ENCODE data around the gene TAF1D. TPM values are rescaled to one million over a fixed set of nuclear protein-coding genes. Genes with fewer than 3 reads are reported as not detected.

Gene TAF1D
- total RNA-seq, 1 donor from 2014 or later = 316 TPM

DNA sequence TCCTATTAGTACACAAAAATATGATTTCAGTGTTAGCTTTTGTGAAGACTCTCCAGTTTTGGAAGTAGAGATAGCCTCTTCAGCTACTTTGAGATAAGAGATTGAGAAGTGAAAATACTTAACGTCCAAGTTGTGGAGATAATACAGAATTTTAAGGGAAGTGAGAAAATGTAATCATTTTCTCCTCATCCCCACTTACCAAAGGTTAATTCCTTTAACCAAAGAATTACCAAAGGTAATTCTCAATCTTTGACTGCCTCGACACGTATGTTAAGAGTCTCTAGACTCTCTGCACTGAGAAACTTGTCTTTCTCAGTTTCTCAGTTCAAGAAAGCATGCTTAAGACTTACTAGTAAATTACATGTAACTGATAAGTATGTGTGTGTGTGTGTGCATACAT lies 15.5 kb upstream of the TAF1D start:
- Histone ChIP-seq H3K27me3 (no peaks in the 10 kb centered on the region), H3K79me2 (ENCODE audit: low read depth) (no peaks in the 10 kb centered on the region), H3K9me3 (ENCODE audit: low read depth) (no peaks in the 10 kb centered on the region), H3K4me3 (no peak overlapping the region), H4K20me1 (ENCODE audit: low read depth) (no peaks in the 10 kb centered on the region), H3K27ac (no peak overlapping the region), H3F3A (ENCODE audit: low read depth) (no peaks in the 10 kb centered on the region), H3K9ac (no peak overlapping the region), H3K4me1 (no peaks in the 10 kb centered on the region), H3K36me3 (peaks cover 9% of the 10 kb centered on the region), H2AFZ (replicated peaks) (no peak overlapping the region), H3K4me2 (no peak overlapping the region)
- Mint-ChIP-seq H3K36me3 (peaks cover 19% of the 10 kb centered on the region), H3K27me3 (ENCODE audit: insufficient read depth, low read depth) (no peaks in the 10 kb centered on the region), H3K9me3 (no peaks in the 10 kb centered on the region), H3K4me1 (no peaks in the 10 kb centered on the region), H3K4me3 (no peak overlapping the region), H3K27ac (no peak overlapping the region)
- DNase-seq (ENCODE audit: low spot score) = no peak
- TF ChIP-seq EZH2phosphoT487 (IDR thresholded peaks at IDR 0.05) = no peak
- TF ChIP-seq, protein P1, sequence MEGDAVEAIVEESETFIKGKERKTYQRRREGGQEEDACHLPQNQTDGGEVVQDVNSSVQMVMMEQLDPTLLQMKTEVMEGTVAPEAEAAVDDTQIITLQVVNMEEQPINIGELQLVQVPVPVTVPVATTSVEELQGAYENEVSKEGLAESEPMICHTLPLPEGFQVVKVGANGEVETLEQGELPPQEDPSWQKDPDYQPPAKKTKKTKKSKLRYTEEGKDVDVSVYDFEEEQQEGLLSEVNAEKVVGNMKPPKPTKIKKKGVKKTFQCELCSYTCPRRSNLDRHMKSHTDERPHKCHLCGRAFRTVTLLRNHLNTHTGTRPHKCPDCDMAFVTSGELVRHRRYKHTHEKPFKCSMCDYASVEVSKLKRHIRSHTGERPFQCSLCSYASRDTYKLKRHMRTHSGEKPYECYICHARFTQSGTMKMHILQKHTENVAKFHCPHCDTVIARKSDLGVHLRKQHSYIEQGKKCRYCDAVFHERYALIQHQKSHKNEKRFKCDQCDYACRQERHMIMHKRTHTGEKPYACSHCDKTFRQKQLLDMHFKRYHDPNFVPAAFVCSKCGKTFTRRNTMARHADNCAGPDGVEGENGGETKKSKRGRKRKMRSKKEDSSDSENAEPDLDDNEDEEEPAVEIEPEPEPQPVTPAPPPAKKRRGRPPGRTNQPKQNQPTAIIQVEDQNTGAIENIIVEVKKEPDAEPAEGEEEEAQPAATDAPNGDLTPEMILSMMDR (IDR thresholded peaks at IDR 0.05) = no peak
- TF ChIP-seq EZH2 (IDR thresholded peaks at IDR 0.05) = no peak

GRCh38 chr11:93753241-93753640 lies 11.9 kb upstream of the TAF1D start:
- H3K9me3 Mint-ChIP-seq = no peaks in the 10 kb centered on the region
- Histone ChIP-seq H2AFZ (replicated peaks) (no peak overlapping the region), H3K4me3 (no peak overlapping the region), H3K36me3 (peaks cover 9% of the 10 kb centered on the region), H3F3A (ENCODE audit: low read depth) (no peaks in the 10 kb centered on the region), H4K20me1 (ENCODE audit: low read depth) (no peaks in the 10 kb centered on the region), H3K9me3 (ENCODE audit: low read depth) (no peaks in the 10 kb centered on the region), H3K27ac (no peak overlapping the region), H3K79me2 (ENCODE audit: low read depth) (no peaks in the 10 kb centered on the region), H3K4me2 (no peak overlapping the region), H3K9ac (no peak overlapping the region), H3K4me1 (no peaks in the 10 kb centered on the region), H3K27me3 (no peaks in the 10 kb centered on the region)
- H3K36me3 Mint-ChIP-seq = peaks cover 14% of the 10 kb centered on the region
- no peak overlapping the region for H3K27ac Mint-ChIP-seq
- H3K4me1 Mint-ChIP-seq = no peaks in the 10 kb centered on the region
- no peak for DNase-seq (ENCODE audit: low spot score)
- no peak overlapping the region for H3K4me3 Mint-ChIP-seq
- no peaks in the 10 kb centered on the region for H3K27me3 Mint-ChIP-seq (ENCODE audit: insufficient read depth, low read depth)
- no peak for TF ChIP-seq EZH2phosphoT487 (IDR thresholded peaks at IDR 0.05)
- no peak for TF ChIP-seq EZH2 (IDR thresholded peaks at IDR 0.05)
- TF ChIP-seq, protein P1 (IDR thresholded peaks at IDR 0.05) = no peak

DNA sequence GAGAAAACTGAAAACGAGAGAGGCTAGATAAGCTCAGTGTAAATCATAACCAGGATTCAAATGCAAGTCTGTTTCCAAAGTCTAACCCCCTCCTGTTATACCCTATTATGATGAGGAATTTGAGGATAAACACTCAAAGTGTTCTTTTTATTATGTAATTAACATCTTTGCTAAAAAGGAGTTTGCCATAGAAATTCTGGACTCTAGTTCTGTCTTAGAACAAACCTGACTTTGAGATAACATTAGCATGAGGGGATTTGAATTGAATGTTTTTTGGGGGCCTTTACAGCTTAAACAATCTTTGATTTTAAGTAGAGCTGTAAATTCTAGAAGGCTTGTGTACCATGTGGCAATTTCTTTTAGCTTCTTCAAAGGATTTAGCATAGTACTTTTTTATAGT lies 9.7 kb upstream of the TAF1D start:
- Histone ChIP-seq H3K27me3 (no peaks in the 10 kb centered on the region), H3K9me3 (ENCODE audit: low read depth) (no peaks in the 10 kb centered on the region), H4K20me1 (ENCODE audit: low read depth) (no peaks in the 10 kb centered on the region), H3K79me2 (ENCODE audit: low read depth) (peaks cover 12% of the 10 kb centered on the region), H3K4me3 (no peak overlapping the region), H2AFZ (replicated peaks) (no peak overlapping the region), H3K27ac (no peak overlapping the region), H3F3A (ENCODE audit: low read depth) (no peaks in the 10 kb centered on the region), H3K4me2 (no peak overlapping the region), H3K4me1 (peaks cover 3% of the 10 kb centered on the region), H3K36me3 (peaks cover 9% of the 10 kb centered on the region), H3K9ac (no peak overlapping the region)
- Mint-ChIP-seq H3K27me3 (ENCODE audit: insufficient read depth, low read depth) (no peaks in the 10 kb centered on the region), H3K4me1 (no peaks in the 10 kb centered on the region), H3K9me3 (no peaks in the 10 kb centered on the region), H3K27ac (no peak overlapping the region), H3K4me3 (no peak overlapping the region), H3K36me3 (peaks cover 5% of the 10 kb centered on the region)
- TF ChIP-seq, protein P1 (IDR thresholded peaks at IDR 0.05) = no peak
- TF ChIP-seq EZH2phosphoT487 (IDR thresholded peaks at IDR 0.05) = no peak
- TF ChIP-seq EZH2 (IDR thresholded peaks at IDR 0.05) = no peak
- no peak for DNase-seq (ENCODE audit: low spot score)
